ENCODE measurements around the gene GRID2.

Gene GRID2

GRCh38 chr4:93605163-93605562 lies 1301.4 kb downstream of the GRID2 start:
- TF ChIP-seq CTCF (IDR thresholded peaks at IDR 0.05; ENCODE audit: low read depth, low read length, missing control alignments), result no peak
- H3K4me3 ChIP-seq (replicated peaks; ENCODE audit: low read depth, low read length), result no peak overlapping the region
- DNase-seq (ENCODE audit: extremely low read depth, low read depth), result no peak

GRCh38 chr4:93617606-93618005 lies 1313.8 kb downstream of the GRID2 start:
- TF ChIP-seq CTCF (IDR thresholded peaks at IDR 0.05; ENCODE audit: low read depth, low read length, missing control alignments), result no peak
- no peak for DNase-seq (ENCODE audit: extremely low read depth, low read depth)

GRCh38 chr4:93633721-93634120 lies 1330.0 kb downstream of the GRID2 start:
- no peak for DNase-seq (ENCODE audit: extremely low read depth, low read depth)
- no peak for TF ChIP-seq CTCF (IDR thresholded peaks at IDR 0.05; ENCODE audit: low read depth, low read length, missing control alignments)

More at GRCh38 chr4:93617606-93618005, 1313.8 kb downstream of the GRID2 start:
- H3K4me3 ChIP-seq (replicated peaks; ENCODE audit: low read depth, low read length), result no peak overlapping the region

GRCh38 chr4:93635943-93636342 lies 1332.2 kb downstream of the GRID2 start:
- no peak for DNase-seq (ENCODE audit: extremely low read depth, low read depth)
- TF ChIP-seq CTCF (IDR thresholded peaks at IDR 0.05; ENCODE audit: low read depth, low read length, missing control alignments), result no peak

More at GRCh38 chr4:93633721-93634120, 1330.0 kb downstream of the GRID2 start:
- H3K4me3 ChIP-seq (replicated peaks; ENCODE audit: low read depth, low read length), result no peak overlapping the region

GRCh38 chr4:93645120-93645519 lies 1341.4 kb downstream of the GRID2 start:
- no peak for TF ChIP-seq CTCF (IDR thresholded peaks at IDR 0.05; ENCODE audit: low read depth, low read length, missing control alignments)
- no peak overlapping the region for H3K4me3 ChIP-seq (replicated peaks; ENCODE audit: low read depth, low read length)
- no peak for DNase-seq (ENCODE audit: extremely low read depth, low read depth)

More at GRCh38 chr4:93635943-93636342, 1332.2 kb downstream of the GRID2 start:
- H3K4me3 ChIP-seq (replicated peaks; ENCODE audit: low read depth, low read length), result no peak overlapping the region

GRCh38 chr4:93646233-93646930 lies 1342.6 kb downstream of the GRID2 start:
- H3K4me3 ChIP-seq (replicated peaks; ENCODE audit: low read depth, low read length), result no peak overlapping the region
- DNase-seq (ENCODE audit: extremely low read depth, low read depth), result no peak
- no peak for TF ChIP-seq CTCF (IDR thresholded peaks at IDR 0.05; ENCODE audit: low read depth, low read length, missing control alignments)

GRCh38 chr4:93648258-93648657 lies 1344.5 kb downstream of the GRID2 start:
- no peak for DNase-seq (ENCODE audit: extremely low read depth, low read depth)
- H3K4me3 ChIP-seq (replicated peaks; ENCODE audit: low read depth, low read length), result no peak overlapping the region
- TF ChIP-seq CTCF (IDR thresholded peaks at IDR 0.05; ENCODE audit: low read depth, low read length, missing control alignments), result no peak
